GM18507 (cell line): ENCODE data around the gene WDR73.
"Not testable (repeated sequence)": the region's sequence is repeated elsewhere in the genome, so short reads cannot be mapped to it uniquely, and the experiment has no call there.

Experiments used
- DNase-seq: peaks from one replicate; pipeline ENCODE4 v3.0.0; 2011; ENCODE audit warnings: low read depth; ENCODE audit not compliant: insufficient read length; ENCODE audit errors: extremely low spot score
- FAIRE-seq: peaks from 2 replicates; lab custom pipeline; 2011; peaks lifted over from hg19 to GRCh38; lab: Jason Lieb, UNC

WDR73 gene

DNA sequence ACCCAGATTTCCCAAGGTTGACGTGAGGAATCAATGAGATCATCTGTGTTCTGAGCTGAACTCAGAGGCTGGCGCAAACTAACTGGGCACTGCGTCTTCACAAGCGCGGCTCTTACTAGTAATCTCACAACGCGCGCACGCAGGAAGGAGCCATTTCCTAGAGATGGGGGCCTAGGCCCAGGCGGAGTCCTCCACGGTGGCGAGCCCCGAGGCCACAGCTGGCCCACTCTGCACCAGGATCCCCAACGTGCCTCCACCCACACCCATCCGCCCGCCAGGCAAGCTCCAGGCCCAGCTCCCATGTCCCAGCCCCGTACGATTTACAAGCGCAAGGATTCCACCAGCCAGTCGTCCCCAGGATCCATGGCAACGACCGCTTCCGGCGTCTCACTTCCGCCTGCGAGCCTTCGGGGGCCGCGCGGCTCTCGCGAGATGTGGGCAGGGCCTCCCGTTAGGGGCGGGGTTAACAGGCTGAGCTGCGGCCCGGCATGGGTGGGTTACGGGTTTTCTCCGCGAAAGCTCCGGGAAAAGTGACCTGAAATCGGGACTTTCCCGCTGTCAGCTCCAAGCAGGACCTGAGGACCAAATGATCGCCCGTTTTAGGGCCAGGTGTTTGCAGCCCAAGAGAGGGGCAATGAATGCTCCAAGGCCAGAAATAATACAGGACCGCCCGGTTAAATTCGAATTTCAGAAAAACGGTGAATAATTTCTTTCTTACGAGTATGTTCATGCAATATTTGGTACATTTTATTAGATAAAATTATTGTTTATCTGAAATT, at the start of gene WDR73:
Gene WDR73, minus strand, starts transcription at position 374 of the 779 bp plus-strand sequence. Its CDS starts 9 bp downstream, at position 365.
- DNase-seq (peak; percentile 88), FAIRE-seq (peak; percentile 95)

DNA sequence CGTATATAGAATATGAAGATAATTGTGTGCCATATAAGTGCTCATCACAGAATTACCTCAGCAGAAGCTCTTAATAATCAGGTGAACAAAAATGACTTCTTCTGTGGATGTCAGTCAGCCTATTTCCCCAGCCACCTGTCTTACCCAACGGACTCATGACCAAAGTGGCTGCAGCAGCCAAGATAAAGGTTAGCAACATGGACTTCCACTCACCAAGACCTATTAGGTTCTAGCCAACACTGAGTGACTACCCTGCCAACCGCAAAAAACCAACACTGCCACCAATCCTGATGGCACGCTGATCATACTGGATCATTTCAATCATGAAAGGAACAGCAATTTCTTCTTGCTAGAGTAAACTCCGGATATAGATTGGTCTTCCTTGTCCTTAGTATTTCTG, 49.7 kb upstream of the WDR73 start:
- DNase-seq: no peak
- FAIRE-seq: no peak

GRCh38 chr15:84702961-84703482, 48.9 kb upstream of the WDR73 start:
- FAIRE-seq (no peak), DNase-seq (no peak)

GRCh38 chr15:84699538-84700191, 45.6 kb upstream of the WDR73 start:
- DNase-seq: no peak
- no peak for FAIRE-seq

- DNase-seq (no peak), FAIRE-seq (peak; percentile 36)
Observed at GRCh38 chr15:84697236-84697990, 43.3 kb upstream of the WDR73 start.

GRCh38 chr15:84696757-84697156, 42.7 kb upstream of the WDR73 start:
- DNase-seq (no peak), FAIRE-seq (no peak)

DNA sequence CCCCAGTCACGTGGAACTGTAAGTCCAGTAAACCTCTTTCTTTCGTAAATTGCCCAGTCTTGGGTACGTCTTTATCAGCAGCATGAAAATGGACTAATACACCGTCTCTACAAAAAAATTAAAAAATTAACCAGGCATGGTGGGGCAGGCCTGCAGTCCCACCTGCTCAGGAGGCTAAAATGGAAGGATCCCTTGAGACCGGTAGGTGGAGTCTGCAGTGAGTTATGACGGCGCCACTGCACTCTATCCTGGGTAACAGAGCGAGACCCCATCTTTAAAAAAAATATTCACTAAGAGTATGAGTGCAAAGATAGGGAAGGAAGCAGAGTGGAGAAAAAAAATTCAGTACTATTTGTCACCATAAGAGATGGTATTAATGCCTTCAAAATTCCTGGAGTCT, 36.3 kb upstream of the WDR73 start:
- FAIRE-seq: no peak
- DNase-seq: no peak

DNA sequence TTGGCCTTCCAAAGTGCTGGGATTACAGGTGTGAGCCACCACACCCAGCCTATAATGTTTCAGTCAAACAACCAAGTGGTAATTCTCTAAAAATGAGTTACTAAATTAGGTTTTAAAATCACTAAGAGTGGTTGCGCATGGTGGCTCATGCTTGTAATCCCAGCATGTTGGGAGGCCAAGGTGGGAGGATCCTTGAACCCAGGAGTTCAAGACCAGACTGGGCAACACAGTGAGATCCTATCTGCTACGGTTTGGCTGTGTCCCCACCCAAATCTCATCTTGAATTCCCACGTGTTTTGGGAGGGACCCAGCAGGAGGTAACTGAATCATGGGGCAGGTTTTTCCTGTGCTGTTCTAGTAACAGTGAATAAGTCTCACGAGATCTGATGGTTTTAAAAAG, 35.8 kb upstream of the WDR73 start:
- DNase-seq: no peak

DNA sequence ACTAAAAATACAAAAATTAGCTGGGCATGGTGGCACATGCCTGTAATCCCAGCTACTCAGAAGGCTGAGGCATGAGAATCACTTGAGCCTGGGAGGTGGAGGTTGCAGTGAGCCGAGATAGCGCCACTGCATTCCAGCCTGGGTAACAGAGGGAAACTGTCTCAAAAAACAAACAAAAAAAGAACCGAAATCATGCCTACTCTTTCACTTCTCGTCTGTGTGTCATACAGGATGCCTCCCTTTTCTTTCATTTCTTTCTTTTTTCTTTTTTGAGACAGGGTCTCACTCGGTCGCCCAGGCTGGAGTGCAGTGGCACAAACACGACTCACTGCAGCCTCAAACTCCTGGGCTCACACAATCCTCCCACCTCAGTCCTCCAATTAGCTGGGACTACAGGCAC, 32.4 kb upstream of the WDR73 start:
- FAIRE-seq, DNase-seq: not testable (repeated sequence)

More for the DNA sequence above, 35.8 kb upstream of the WDR73 start:
- no peak for FAIRE-seq

GRCh38 chr15:84685304-84685703, 31.2 kb upstream of the WDR73 start:
- FAIRE-seq (no peak), DNase-seq (no peak)

DNA sequence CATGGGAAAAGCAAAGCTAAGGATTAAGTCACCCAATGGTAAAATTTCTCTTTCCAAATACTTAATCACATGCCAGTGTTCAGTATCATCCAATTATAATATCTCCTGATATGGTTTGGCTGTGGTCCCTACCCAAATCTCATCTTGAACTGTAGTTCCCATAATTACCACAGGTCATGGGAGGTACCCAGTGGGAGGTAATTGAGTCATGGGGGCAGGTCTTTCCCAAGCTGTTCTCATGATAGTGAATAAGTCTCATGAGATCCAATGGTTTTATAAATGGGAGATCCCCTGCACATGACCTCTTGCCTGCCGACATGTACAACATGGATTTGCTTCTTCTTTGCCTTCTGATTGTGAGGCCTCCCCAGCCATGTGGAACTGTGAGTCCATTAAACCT, 30.0 kb upstream of the WDR73 start:
- FAIRE-seq: no peak
- DNase-seq: no peak

DNA sequence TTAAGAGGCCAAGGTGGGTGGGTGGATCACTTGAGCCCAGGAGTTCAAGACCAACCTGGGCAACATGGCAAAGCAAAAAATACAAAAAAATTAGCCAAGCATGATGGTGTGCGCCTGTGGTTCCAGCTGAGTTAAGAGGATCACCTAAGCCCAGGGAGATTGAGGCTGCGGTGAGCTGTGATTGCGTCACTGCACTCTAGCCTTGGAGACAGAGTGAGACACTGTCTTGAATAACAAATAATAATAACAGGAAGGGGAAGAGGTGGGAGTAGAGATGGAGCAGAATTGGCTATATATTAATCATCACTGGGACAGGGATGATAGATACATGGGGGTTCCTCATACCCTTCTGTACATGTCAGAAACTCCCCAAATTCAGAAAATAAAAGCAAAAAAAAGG, 27.7 kb upstream of the WDR73 start:
- FAIRE-seq (no peak), DNase-seq (no peak)

- DNase-seq: no peak
- FAIRE-seq: no peak
Observed at GRCh38 chr15:84671211-84671610, 17.1 kb upstream of the WDR73 start.

DNA sequence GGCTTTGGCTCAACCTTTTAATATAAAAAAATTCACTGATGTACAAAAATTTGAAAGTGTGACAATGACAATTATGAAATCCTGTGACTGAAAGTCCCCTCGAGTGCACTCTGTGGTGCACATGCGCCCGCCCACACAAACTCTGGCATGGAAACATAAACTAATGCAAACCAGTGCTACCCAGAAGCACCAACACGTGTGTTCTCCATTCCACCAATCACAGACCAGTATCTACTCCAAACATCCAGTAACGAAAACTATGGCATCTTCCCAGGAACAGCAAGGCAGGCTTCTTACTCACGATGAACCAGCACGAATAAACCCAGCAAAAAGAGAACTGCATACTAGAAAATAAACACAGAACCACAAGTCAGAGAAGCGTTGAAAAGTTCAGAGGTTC, 15.6 kb upstream of the WDR73 start:
- no peak for FAIRE-seq

DNA sequence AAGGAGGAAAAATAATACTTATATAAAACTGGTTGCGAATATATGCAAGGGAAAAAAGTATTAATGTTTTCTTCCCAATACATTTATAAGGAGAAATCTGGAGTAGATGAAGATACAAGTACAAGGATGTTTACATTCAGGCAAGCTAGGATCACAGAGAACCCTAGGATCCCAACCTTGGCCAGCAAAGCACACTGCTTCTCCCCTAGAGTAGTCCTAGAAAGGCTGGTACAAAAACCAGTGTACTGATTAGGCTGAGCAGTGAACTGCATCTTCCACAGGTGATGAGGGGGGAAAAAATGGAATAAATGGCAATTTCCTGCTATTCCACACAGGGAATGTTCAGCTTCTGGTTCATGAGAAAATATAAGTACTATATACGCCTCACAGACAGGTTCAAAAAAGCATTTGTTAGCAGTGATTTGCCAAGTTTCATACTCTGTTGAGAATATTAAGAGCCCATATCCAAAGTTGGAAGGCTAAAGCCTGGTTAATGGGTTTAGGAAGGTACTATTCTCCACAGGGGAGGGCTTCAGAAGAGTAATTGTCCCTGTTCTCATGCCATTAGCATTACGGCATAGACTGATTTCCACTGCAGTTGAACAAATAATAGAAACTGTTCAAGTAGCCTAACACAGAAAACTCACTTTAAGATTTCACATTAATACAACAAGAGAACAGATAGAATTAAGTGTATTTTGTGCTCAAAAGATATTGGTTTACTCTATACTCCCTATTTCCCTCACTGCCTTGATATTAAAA, 14.3 kb upstream of the WDR73 start:
- FAIRE-seq (no peak), DNase-seq (no peak)

More for the DNA sequence above, 15.6 kb upstream of the WDR73 start:
- no peak for DNase-seq

GRCh38 chr15:84666373-84666772, 12.3 kb upstream of the WDR73 start:
- DNase-seq (no peak), FAIRE-seq (no peak)

GRCh38 chr15:84661001-84661400, 6.9 kb upstream of the WDR73 start:
- FAIRE-seq (no peak), DNase-seq (no peak)

- DNase-seq (no peak), FAIRE-seq (no peak)
Observed at GRCh38 chr15:84659904-84660781, 6.1 kb upstream of the WDR73 start.
